Lower lobe of right lung (tissue), 2 donors: ENCODE measurements around the gene ST6GALNAC3. TPM values are rescaled to one million over a fixed set of nuclear protein-coding genes. Genes with fewer than 3 reads are reported as not detected.

Source experiments
- ATAC-seq, 2 donors: fragments of 200-7000 bp; cut with Tn5 transposase; one replicate each; pipeline ENCODE4 v1.9.1; 2020 to 2022; ENCODE audit warnings: mild to moderate bottlenecking in 2 of 2, moderate library complexity in 2 of 2
- DNase-seq: peaks from one replicate; pipeline ENCODE4 v3.0.0-alpha.2; 2020
- H3K27ac ChIP-seq: fragments of 200-600 bp; one replicate; pipeline ENCODE4 v1.8.0; 2022
- H3K27me3 ChIP-seq: fragments of 200-600 bp; one replicate; pipeline ENCODE4 v1.8.0; 2022; ENCODE audit warnings: low read depth
- H3K36me3 ChIP-seq: fragments of 200-600 bp; one replicate; pipeline ENCODE4 v1.8.0; 2022; ENCODE audit warnings: mild to moderate bottlenecking
- H3K4me1 ChIP-seq: fragments of 200-600 bp; one replicate; pipeline ENCODE4 v1.8.0; 2022
- H3K4me3 ChIP-seq: fragments of 200-600 bp; one replicate; pipeline ENCODE4 v1.8.0; 2022; ENCODE audit warnings: mild to moderate bottlenecking
- H3K9me3 ChIP-seq: fragments of 200-600 bp; one replicate; pipeline ENCODE4 v1.8.0; 2022
- intact Hi-C: fragments of 100-400 bp; cut with DNase I; formaldehyde crosslinking; loops from one replicate; pipeline ENCODE4 v1.11.0; 2022
- total RNA-seq: library from RNA; stranded (reverse); fragmentation: NEBNext Ultra II Directional; extraction: Animal tissue kit (Norgen Biotek cat#: 25700); gene quantifications from one replicate; pipeline ENCODE4 v1.2.1, GENCODE V29; 2021
- TF ChIP-seq, protein P1 (sequence below): fragments of 200-600 bp; IDR thresholded peaks from one replicate; pipeline ENCODE4 v1.8.0; 2022; ENCODE audit warnings: antibody characterized with exemption, mild to moderate bottlenecking
- donor health status: DM: no; HTN: yes; CAD: no; lungs with severe emphysema.

The ST6GALNAC3 gene
- total RNA-seq, 1 donor from 2014 or later = 8.8 TPM

DNA sequence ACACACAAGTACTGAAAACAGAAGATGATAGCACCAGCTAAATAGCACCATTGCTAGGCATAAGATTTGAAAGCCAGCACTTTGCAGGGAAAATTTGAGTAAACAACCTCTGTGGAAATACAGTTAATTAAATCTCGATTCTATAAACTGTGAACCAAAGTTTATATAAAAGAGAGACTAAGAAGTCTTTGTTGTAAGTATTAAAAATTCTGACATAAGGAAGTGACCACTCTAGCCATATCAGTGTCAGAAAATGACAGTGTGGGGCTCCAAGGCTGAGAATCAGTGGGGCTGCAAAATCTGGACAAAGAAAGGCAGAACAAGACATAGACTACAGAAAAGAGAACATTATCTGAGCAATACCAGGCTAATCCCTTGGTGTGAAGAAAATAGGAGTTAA, 292.2 kb downstream of the ST6GALNAC3 start:
- ATAC-seq (no peak), DNase-seq (no peak)
- no peaks in the 10 kb centered on the region for H3K4me1 ChIP-seq
- no peaks in the 10 kb centered on the region for H3K36me3 ChIP-seq
- no peaks in the 10 kb centered on the region for H3K27me3 ChIP-seq
- TF ChIP-seq, protein P1, sequence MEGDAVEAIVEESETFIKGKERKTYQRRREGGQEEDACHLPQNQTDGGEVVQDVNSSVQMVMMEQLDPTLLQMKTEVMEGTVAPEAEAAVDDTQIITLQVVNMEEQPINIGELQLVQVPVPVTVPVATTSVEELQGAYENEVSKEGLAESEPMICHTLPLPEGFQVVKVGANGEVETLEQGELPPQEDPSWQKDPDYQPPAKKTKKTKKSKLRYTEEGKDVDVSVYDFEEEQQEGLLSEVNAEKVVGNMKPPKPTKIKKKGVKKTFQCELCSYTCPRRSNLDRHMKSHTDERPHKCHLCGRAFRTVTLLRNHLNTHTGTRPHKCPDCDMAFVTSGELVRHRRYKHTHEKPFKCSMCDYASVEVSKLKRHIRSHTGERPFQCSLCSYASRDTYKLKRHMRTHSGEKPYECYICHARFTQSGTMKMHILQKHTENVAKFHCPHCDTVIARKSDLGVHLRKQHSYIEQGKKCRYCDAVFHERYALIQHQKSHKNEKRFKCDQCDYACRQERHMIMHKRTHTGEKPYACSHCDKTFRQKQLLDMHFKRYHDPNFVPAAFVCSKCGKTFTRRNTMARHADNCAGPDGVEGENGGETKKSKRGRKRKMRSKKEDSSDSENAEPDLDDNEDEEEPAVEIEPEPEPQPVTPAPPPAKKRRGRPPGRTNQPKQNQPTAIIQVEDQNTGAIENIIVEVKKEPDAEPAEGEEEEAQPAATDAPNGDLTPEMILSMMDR = no peak
- intact Hi-C loops = no loop called here
- no peak overlapping the region for H3K4me3 ChIP-seq
- no peak overlapping the region for H3K27ac ChIP-seq
- H3K9me3 ChIP-seq = no peaks in the 10 kb centered on the region

DNA sequence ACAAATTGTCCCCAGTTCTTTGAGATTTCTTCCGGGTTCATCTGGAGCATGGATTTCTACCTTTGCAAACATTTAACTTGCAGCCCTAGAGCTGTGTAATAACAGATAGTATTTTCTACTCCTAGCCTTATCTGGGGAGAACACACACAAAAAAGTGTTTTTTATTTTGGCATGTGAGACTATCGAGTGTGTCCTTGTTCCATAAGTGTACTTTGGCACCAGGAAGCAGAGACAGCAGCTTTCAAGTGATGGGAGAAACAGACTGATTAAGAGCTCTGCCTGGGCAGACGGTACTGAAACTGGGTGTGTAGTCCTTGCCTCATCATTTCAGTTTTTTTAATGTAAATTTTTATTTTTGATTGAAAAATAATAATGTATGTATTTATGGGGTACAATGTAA, 297.4 kb downstream of the ST6GALNAC3 start:
- no peak overlapping the region for H3K27ac ChIP-seq

DNA sequence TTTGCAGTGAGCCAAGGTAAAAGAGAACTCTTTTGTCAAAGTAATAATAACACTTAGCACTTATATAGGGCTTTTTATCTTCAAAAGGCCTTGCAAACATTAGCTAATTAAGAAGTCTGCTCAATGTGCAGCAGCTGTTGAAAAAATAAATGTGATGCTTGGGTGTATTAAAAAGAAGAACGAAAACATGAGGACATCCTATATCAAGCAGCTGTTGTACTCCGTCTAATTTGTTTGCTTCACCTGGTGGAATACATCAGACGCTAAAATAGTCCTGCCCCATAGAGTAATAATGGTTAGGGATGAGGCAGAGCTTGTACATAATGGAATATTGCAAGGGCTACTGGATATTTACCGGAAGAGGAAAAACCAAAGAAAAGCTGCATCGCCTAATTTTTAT, 299.5 kb downstream of the ST6GALNAC3 start:
- Histone ChIP-seq H3K27ac (no peak overlapping the region), H3K4me1 (no peaks in the 10 kb centered on the region), H3K27me3 (no peaks in the 10 kb centered on the region), H3K36me3 (no peaks in the 10 kb centered on the region), H3K9me3 (no peaks in the 10 kb centered on the region), H3K4me3 (no peak overlapping the region)
- TF ChIP-seq, protein P1 = no peak
- no peak for DNase-seq
- no peak for ATAC-seq
- intact Hi-C loops = no loop called here

More for the DNA sequence above, 297.4 kb downstream of the ST6GALNAC3 start:
- intact Hi-C loops = no loop called here
- ATAC-seq (no peak), DNase-seq (no peak)
- H3K4me1 ChIP-seq = no peaks in the 10 kb centered on the region
- H3K36me3 ChIP-seq = no peaks in the 10 kb centered on the region
- no peaks in the 10 kb centered on the region for H3K27me3 ChIP-seq
- H3K4me3 ChIP-seq = no peak overlapping the region
- TF ChIP-seq, protein P1 = no peak
- no peaks in the 10 kb centered on the region for H3K9me3 ChIP-seq

DNA sequence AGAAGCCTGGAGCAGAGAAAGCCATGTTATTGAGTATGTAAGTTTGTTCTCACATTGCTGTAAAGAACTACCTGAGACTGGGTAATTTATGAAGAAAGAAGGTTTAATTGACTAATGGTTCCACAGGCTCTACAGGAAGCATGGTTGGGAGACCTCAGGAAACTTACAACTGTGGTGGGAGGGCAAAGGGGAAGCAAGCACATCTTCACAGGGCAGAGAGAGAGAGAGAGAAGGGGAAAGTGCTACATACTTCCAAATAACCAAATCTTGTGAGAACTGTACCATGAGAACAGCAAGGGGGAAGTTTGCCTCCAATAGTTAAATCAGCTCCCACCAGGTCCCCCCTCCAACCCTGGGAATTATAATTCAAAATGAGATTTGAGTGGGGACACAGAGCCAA, 302.7 kb downstream of the ST6GALNAC3 start:
- intact Hi-C loops = no loop called here
- no peaks in the 10 kb centered on the region for H3K4me1 ChIP-seq
- no peak for DNase-seq
- no peak for ATAC-seq
- no peaks in the 10 kb centered on the region for H3K27me3 ChIP-seq
- H3K27ac ChIP-seq = no peak overlapping the region
- H3K4me3 ChIP-seq = no peak overlapping the region
- H3K36me3 ChIP-seq = no peaks in the 10 kb centered on the region
- H3K9me3 ChIP-seq = no peaks in the 10 kb centered on the region
- TF ChIP-seq, protein P1 = no peak

DNA sequence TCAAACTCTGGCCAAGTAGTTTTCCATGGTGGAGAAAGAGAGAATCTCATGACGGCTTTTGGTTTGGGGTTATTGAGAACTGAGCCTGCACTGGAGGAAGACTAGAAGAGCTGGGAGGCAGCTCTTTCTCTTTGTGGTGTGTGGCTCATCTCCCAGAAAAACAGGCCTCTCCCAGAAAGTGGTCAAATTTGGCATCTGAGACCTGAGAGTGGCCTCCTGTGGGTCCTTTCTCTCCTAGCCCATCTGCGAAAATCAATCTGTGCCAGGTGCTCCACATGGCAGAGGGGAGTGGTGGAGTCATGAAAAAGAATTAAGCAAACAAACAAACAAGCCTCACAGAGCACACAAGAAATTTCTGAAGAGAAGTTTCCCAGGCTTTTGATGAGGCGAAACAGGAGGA, 305.0 kb downstream of the ST6GALNAC3 start:
- DNase-seq (no peak), ATAC-seq (no peak)
- intact Hi-C loops = no loop called here
- Histone ChIP-seq H3K4me1 (no peaks in the 10 kb centered on the region), H3K4me3 (no peak overlapping the region), H3K9me3 (no peaks in the 10 kb centered on the region), H3K27ac (no peak overlapping the region), H3K36me3 (no peaks in the 10 kb centered on the region), H3K27me3 (no peaks in the 10 kb centered on the region)
- TF ChIP-seq, protein P1 = no peak
